Uterus (tissue), 4 donors: ENCODE results near the gene AP1B1. TPM values are rescaled to one million over a fixed set of nuclear protein-coding genes. Genes with fewer than 3 reads are reported as not detected.
"Not testable (repeated sequence)": the region's sequence is repeated elsewhere in the genome, so short reads cannot be mapped to it uniquely, and the experiment has no call there.

Experiments used
- DNase-seq, 2 donors: peaks; one replicate each; pipeline ENCODE4 v3.0.0-alpha.2; 2019 to 2020
- H3K27ac ChIP-seq, 2 donors: fragments of 200-600 bp; sonication (generic); 1 replicate in 1 of 2; 2 replicates in 1 of 2; pipeline ENCODE4 v1.5.1; 2016 to 2018
- H3K27me3 ChIP-seq, 2 donors: fragments of 200-600 bp; sonication (generic); one replicate each; pipeline ENCODE4 v1.5.1; 2018 to 2019; ENCODE audit warnings: control low read depth in 1 of 2
- H3K36me3 ChIP-seq, 2 donors: fragments of 200-600 bp; sonication (generic); one replicate each; pipeline ENCODE4 v1.5.1; 2019; ENCODE audit warnings: control low read depth in 1 of 2
- H3K4me1 ChIP-seq, 2 donors: fragments of 200-600 bp; sonication (generic); one replicate each; pipeline ENCODE4 v1.5.1; 2018 to 2019; ENCODE audit warnings: control low read depth in 1 of 2
- H3K4me3 ChIP-seq, 2 donors: fragments of 200-600 bp; sonication (generic); 1 replicate in 1 of 2; 2 replicates in 1 of 2; pipeline ENCODE4 v1.5.1; 2018 to 2019; ENCODE audit warnings: mild to moderate bottlenecking in 1 of 2
- H3K9me3 ChIP-seq, 2 donors: fragments of 200-600 bp; sonication (generic); one replicate each; pipeline ENCODE4 v1.5.1; 2019; ENCODE audit warnings: control low read depth in 1 of 2
- POLR2A ChIP-seq, 2 donors: fragments of 450-650 bp; IDR thresholded peaks; one replicate each; pipeline ENCODE4 v1.6.1; 2016; ENCODE audit warnings: antibody characterized with exemption in 2 of 2, mild to moderate bottlenecking in 1 of 2, moderate library complexity in 1 of 2
- intact Hi-C: fragments of 100-400 bp; cut with DNase I; formaldehyde crosslinking; loops from one replicate; pipeline ENCODE4 v1.15.1; 2023; ENCODE audit warnings: low total_unique reads
- total RNA-seq, 4 donors: library from RNA; depleted of rRNA in 3 of 4; stranded (reverse); fragments of >200 nt in 3 of 4; gene quantifications; one replicate each; pipeline versions ENCODE4 v1.1.0 to v1.2.4, GENCODE V29; 2014 to 2023
- TF ChIP-seq, protein P1 (sequence below), 4 experiments: fragments of 200-600 bp in 2 of 4; fragments of 450-650 bp in 2 of 4; sonication (generic) in 2 of 4; IDR thresholded peaks; one replicate each; pipeline ENCODE4 v1.5.1; 2016 to 2019; ENCODE audit warnings: antibody characterized with exemption in 4 of 4, mild to moderate bottlenecking in 2 of 4, moderate library complexity in 1 of 4
- donor health status: DM: yes; HTN: yes; CAD: no.

The AP1B1 gene
- total RNA-seq, 4 donors from 2014 or later = 32.3 to 49.6 (median 36.6) TPM

- no peak overlapping the region for H3K27ac ChIP-seq
- H3K27me3 ChIP-seq = no peaks in the 10 kb centered on the region
- no peak for DNase-seq
- TF ChIP-seq, protein P1, sequence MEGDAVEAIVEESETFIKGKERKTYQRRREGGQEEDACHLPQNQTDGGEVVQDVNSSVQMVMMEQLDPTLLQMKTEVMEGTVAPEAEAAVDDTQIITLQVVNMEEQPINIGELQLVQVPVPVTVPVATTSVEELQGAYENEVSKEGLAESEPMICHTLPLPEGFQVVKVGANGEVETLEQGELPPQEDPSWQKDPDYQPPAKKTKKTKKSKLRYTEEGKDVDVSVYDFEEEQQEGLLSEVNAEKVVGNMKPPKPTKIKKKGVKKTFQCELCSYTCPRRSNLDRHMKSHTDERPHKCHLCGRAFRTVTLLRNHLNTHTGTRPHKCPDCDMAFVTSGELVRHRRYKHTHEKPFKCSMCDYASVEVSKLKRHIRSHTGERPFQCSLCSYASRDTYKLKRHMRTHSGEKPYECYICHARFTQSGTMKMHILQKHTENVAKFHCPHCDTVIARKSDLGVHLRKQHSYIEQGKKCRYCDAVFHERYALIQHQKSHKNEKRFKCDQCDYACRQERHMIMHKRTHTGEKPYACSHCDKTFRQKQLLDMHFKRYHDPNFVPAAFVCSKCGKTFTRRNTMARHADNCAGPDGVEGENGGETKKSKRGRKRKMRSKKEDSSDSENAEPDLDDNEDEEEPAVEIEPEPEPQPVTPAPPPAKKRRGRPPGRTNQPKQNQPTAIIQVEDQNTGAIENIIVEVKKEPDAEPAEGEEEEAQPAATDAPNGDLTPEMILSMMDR (IDR thresholded peaks at IDR 0.05) = no peak
- no peak for TF ChIP-seq POLR2A (IDR thresholded peaks at IDR 0.05)
- H3K9me3 ChIP-seq = no peaks in the 10 kb centered on the region
- no peaks in the 10 kb centered on the region for H3K36me3 ChIP-seq
- H3K4me3 ChIP-seq = no peak overlapping the region
- no peaks in the 10 kb centered on the region for H3K4me1 ChIP-seq
- intact Hi-C loops = no loop called here
Observed at GRCh38 chr22:29431986-29432385, 43.6 kb upstream of the AP1B1 start.

DNA sequence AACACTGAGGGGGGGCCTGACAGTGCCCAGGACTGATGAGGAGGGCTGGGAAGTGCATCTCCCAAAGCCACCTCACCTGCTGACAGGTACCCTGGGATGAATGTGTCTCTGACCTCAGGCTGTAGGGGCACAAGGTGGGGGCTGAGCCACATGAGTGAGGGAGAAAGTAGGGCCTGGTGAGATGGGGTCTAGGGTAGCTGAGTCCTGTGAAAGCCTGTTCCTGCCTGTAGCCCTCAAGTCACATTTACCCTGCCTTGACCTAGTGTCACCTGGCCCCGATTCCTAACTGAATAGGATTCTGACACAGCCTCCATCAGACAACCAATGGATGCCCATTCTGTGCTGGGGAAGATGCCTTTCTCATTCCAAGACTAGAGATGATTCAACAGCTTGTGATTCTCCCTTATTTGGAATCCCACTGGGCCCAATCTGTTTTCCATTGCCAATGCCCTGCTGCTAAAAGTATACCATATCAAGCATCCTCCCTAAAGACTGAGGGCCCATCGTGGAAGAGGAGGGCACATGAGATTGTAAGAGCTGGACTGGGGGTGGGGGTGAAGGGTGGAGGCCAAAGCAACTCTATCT is 38.9 kb upstream of the AP1B1 start:
- Histone ChIP-seq H3K9me3 (no peaks in the 10 kb centered on the region), H3K36me3 (no peaks in the 10 kb centered on the region), H3K4me1 (no peaks in the 10 kb centered on the region), H3K4me3 (no peak overlapping the region), H3K27ac (no peak overlapping the region), H3K27me3 (no peaks in the 10 kb centered on the region)
- DNase-seq = no peak
- intact Hi-C loops = no loop called here
- TF ChIP-seq, protein P1 (IDR thresholded peaks at IDR 0.05) = no peak
- TF ChIP-seq POLR2A (IDR thresholded peaks at IDR 0.05) = no peak

GRCh38 chr22:29426476-29426875 is 38.1 kb upstream of the AP1B1 start:
- Histone ChIP-seq H3K4me1 (no peaks in the 10 kb centered on the region), H3K4me3 (no peak overlapping the region), H3K27me3 (no peaks in the 10 kb centered on the region), H3K9me3 (no peaks in the 10 kb centered on the region), H3K27ac (no peak overlapping the region), H3K36me3 (no peaks in the 10 kb centered on the region)
- intact Hi-C loops = no loop called here
- DNase-seq = no peak
- TF ChIP-seq, protein P1 (IDR thresholded peaks at IDR 0.05) = no peak
- TF ChIP-seq POLR2A (IDR thresholded peaks at IDR 0.05) = no peak

DNA sequence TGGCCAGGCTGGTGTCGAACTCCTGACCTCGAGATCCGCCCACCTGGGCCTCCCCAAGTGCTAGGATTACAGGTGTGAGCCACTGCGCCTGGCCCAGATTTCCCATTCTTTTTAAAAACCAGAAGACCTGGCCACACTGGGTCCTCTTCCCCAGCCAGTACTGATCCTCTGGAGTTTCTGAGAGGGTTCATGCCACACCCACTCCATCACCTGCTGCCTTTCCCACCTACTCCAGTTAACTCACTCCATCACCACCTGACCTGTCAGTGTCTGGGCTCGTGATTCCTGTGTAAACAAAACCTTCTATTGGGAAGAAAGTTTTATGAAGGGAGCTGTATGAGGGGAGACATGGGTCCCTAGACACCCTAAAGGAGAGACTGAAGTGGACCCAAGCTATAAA is 30.3 kb upstream of the AP1B1 start:
- H3K4me1 ChIP-seq, H3K9me3 ChIP-seq, H3K27ac ChIP-seq, H3K27me3 ChIP-seq, DNase-seq, H3K36me3 ChIP-seq, H3K4me3 ChIP-seq, intact Hi-C loops: not testable (repeated sequence)

GRCh38 chr22:29414951-29415591 is 26.7 kb upstream of the AP1B1 start:
- intact Hi-C loops, H3K27me3 ChIP-seq, H3K9me3 ChIP-seq, H3K4me1 ChIP-seq, DNase-seq, H3K36me3 ChIP-seq, H3K27ac ChIP-seq: not testable (repeated sequence)
- H3K4me3 ChIP-seq = peak overlapping the region; percentile 16 to 26

- intact Hi-C loops, DNase-seq, H3K4me3 ChIP-seq, H3K27ac ChIP-seq, H3K9me3 ChIP-seq, H3K36me3 ChIP-seq, H3K27me3 ChIP-seq, H3K4me1 ChIP-seq: not testable (repeated sequence)
- TF ChIP-seq, protein P1 (IDR thresholded peaks at IDR 0.05) = peak in 1 of 4 experiments; percentile 13
Observed at GRCh38 chr22:29412772-29413171, 24.4 kb upstream of the AP1B1 start.

- H3K27me3 ChIP-seq, intact Hi-C loops, H3K27ac ChIP-seq, H3K9me3 ChIP-seq, DNase-seq, H3K4me1 ChIP-seq, H3K36me3 ChIP-seq, H3K4me3 ChIP-seq: not testable (repeated sequence)
Observed at GRCh38 chr22:29411569-29412211, 23.3 kb upstream of the AP1B1 start.
